ENCODE measurements around the gene APCDD1. TPM values are rescaled to one million over a fixed set of nuclear protein-coding genes. Genes with fewer than 3 reads are reported as not detected.

Gene APCDD1
- total RNA-seq, 1 experiment from 2014 or later, result not detected

DNA sequence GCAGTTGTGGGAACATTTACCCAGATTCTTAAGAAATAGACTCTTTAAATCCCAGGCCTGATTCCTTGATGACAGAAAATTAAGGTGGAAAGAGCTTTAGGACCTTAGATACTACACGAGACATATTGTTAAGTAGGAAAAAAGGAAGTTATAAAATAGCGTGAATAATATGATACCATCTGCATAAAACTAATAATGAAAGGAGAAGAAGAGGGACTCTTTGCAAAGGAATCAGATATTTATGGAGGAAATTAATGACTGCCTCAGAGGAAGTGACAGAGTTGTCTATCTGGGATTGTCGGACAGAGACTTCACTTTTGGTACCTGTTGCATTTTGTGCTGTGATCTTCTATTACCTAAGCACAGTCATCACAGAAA is 20.8 kb downstream of the APCDD1 start (continued):
- TF ChIP-seq ZFX (IDR thresholded peaks at IDR 0.05) (no peak), SIN3A (IDR thresholded peaks at IDR 0.05; ENCODE audit: low read depth) (no peak), JUND (IDR thresholded peaks at IDR 0.05) (no peak)
- TF ChIP-seq, protein P1, sequence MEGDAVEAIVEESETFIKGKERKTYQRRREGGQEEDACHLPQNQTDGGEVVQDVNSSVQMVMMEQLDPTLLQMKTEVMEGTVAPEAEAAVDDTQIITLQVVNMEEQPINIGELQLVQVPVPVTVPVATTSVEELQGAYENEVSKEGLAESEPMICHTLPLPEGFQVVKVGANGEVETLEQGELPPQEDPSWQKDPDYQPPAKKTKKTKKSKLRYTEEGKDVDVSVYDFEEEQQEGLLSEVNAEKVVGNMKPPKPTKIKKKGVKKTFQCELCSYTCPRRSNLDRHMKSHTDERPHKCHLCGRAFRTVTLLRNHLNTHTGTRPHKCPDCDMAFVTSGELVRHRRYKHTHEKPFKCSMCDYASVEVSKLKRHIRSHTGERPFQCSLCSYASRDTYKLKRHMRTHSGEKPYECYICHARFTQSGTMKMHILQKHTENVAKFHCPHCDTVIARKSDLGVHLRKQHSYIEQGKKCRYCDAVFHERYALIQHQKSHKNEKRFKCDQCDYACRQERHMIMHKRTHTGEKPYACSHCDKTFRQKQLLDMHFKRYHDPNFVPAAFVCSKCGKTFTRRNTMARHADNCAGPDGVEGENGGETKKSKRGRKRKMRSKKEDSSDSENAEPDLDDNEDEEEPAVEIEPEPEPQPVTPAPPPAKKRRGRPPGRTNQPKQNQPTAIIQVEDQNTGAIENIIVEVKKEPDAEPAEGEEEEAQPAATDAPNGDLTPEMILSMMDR (IDR thresholded peaks at IDR 0.05 in 2 of 3, conservative IDR thresholded peaks at IDR 0.05 in 1 of 3; ENCODE audit: borderline replicate concordance in 1 of 3, insufficient read depth in 1 of 3, low read depth in 2 of 3, low read length in 2 of 3), result no peak

DNA sequence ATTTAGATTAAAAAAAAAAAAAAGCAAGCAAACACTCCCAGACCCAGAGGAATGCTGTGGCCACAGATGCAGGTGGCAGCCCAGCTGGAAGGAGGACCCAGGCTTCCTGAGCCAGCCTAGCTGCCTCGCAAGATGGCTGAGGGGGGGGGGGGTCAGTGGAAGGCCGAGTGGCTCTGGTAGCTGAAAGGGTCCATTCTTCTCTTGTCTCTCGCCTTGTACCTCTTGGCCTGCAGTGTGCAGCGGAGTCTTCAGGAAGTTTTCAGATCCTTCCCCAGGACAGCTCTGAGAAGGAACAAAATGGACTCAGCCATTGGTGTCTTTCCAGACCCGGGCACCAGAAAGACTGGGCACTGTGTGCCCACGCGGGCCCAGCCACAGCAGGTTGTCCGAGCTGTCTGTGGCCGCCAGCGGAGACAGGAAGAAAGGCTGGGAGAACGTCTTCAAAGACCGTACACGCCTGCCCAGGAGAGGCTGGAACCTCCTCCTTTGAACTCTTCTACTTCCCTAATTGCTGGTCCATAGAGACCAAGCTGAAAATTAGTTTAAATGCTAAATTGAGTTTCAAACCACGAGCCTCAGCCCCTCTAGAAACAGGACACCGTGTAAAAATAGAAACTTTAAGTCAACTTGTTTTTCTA is 21.3 kb downstream of the APCDD1 start:
- Histone ChIP-seq H4K20me1 (ENCODE audit: insufficient read depth) (no peaks in the 10 kb centered on the region), H3K9me2 (ENCODE audit: insufficient read depth) (no peaks in the 10 kb centered on the region), H3K4me2 (ENCODE audit: low read length) (no peak overlapping the region), H3K36me3 (ENCODE audit: control insufficient read depth in 1 of 2, insufficient read depth in 2 of 2, low read length in 2 of 2) (no peaks in the 10 kb centered on the region), H3K9ac (ENCODE audit: low read length) (no peak overlapping the region), H3K9me3 (ENCODE audit: control insufficient read depth in 1 of 2, insufficient read depth in 1 of 2, low read depth in 1 of 2, low read length in 2 of 2) (no peaks in the 10 kb centered on the region), H3K79me2 (ENCODE audit: insufficient read depth, low read length) (no peaks in the 10 kb centered on the region), H3K4me3 (replicated peaks in 1 of 2; ENCODE audit: low read depth in 1 of 2, low read length in 2 of 2) (no peak overlapping the region), H3K27me3 (ENCODE audit: insufficient read depth, low read length) (peaks cover 43% of the 10 kb centered on the region), H3K4me1 (ENCODE audit: control insufficient read depth in 1 of 2, insufficient read depth in 2 of 2, low read length in 2 of 2) (no peaks in the 10 kb centered on the region), H2AFZ (ENCODE audit: low read depth, low read length, poor library complexity, severe bottlenecking) (no peak overlapping the region), H3K27ac (ENCODE audit: low read depth, low read length) (no peak overlapping the region)
- ChIA-PET POLR2A (no interaction called here), RAD21 (ENCODE audit: low non-redundant PET in 1 of 2, low total read pairs in 2 of 2, uncharacterized antibody in 2 of 2, unreplicated experiment in 2 of 2) (interaction anchor here in 1 of 2 experiments (0.7 kb wide), 1 partner anchor 10 kb away, joined by 4 read pairs; no protein-coding TSS in a partner anchor), CTCF (no interaction called here)
- intact Hi-C loops (cut with micrococcal nuclease), result no loop called here
- BruUV-seq (replicated peaks), result no TSS peak
- no peak for ATAC-seq
- DNase-seq (ENCODE audit: low read depth, low spot score), result no peak
- TF ChIP-seq ELF1 (IDR thresholded peaks at IDR 0.05; ENCODE audit: borderline replicate concordance, low read depth), result no peak
- TF ChIP-seq EZH2 (IDR thresholded peaks at IDR 0.05), result no peak
- no peak for TF ChIP-seq SP1 (IDR thresholded peaks at IDR 0.05; ENCODE audit: low read depth)
- no peak for TF ChIP-seq SIN3A (IDR thresholded peaks at IDR 0.05; ENCODE audit: low read depth)
- no peak for TF ChIP-seq EZH2phosphoT487 (IDR thresholded peaks at IDR 0.05; ENCODE audit: borderline replicate concordance)
- no peak for TF ChIP-seq POLR2A (IDR thresholded peaks at IDR 0.05; ENCODE audit: borderline replicate concordance, extremely low read depth, insufficient read depth, insufficient read length)
- TF ChIP-seq CEBPB (IDR thresholded peaks at IDR 0.05; ENCODE audit: low read depth), result no peak
